ENCODE measurements around the gene OSBPL8. TPM values are rescaled to one million over a fixed set of nuclear protein-coding genes. Genes with fewer than 3 reads are reported as not detected.

OSBPL8 gene
- total and polyA plus RNA-seq, 2 experiments from 2014 or later = 78.0 to 124 TPM

DNA sequence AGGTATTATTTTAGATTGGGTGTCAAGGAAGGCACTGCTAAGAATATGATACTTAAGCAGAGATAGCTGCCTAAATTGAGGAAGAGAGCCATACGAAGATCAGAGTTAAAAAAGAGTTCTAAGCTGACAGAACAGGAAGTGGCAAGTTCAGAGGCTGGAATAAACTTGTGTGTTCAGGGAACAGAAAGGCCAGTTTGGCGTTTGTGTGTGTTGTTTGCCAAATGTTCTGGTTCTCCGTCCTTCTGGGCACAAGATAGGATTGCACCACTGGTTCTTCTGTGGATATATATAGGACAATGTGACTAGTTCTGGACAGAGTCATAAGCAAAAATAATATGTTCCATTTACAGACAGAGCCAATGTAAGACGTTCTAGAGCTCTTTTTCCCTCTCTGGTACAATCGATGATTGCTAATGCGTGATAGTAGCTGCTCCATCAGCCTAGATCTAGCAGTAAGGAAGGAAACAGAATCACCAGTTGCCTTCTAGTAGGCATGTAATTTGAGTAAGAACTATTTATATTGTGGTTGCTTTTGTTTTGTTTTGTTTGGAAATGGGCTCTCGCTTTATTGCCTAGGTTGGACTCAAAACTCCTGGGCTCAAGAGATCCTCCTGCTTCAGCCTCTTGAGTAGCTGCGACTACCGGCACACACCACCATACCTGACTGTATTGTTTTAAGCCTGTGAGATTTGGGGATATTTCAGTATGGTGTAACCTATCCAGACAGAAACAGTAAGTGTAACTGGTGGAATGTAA is 218.7 kb downstream of the OSBPL8 start:
- Histone ChIP-seq H3K36me3 (ENCODE audit: insufficient read depth) (no peaks in the 10 kb centered on the region), H3K4me1 (ENCODE audit: insufficient read depth) (no peaks in the 10 kb centered on the region), H3K4me3 (no peak overlapping the region), H3K79me2 (replicated peaks; ENCODE audit: insufficient read depth) (peaks cover 8% of the 10 kb centered on the region), H2AFZ (no peak overlapping the region), H3K9me2 (ENCODE audit: insufficient read depth) (no peaks in the 10 kb centered on the region), H3F3A (replicated peaks; ENCODE audit: low read depth) (no peaks in the 10 kb centered on the region), H3K4me2 (no peak overlapping the region), H4K20me1 (replicated peaks; ENCODE audit: insufficient read depth) (no peaks in the 10 kb centered on the region), H3K27me3 (ENCODE audit: insufficient read depth) (no peaks in the 10 kb centered on the region), H3K27ac (ENCODE audit: low read depth) (no peak overlapping the region)
- TF ChIP-seq ZNF462 (CRISPR knock-in tag; IDR thresholded peaks at IDR 0.05) (no peak), POLR2AphosphoS5 (IDR thresholded peaks at IDR 0.05; ENCODE audit: low read depth) (no peak), JUNB (IDR thresholded peaks at IDR 0.05; ENCODE audit: unreplicated experiment) (no peak), CTCF (conservative IDR thresholded peaks at IDR 0.05; ENCODE audit: low read depth in 2 of 2) (no peak), NANOG (IDR thresholded peaks at IDR 0.05; ENCODE audit: borderline replicate concordance) (no peak), STAT1 (IDR thresholded peaks at IDR 0.05; ENCODE audit: unreplicated experiment) (no peak), ZNF114 (CRISPR knock-in tag; IDR thresholded peaks at IDR 0.05) (no peak), ZNF331 (CRISPR knock-in tag; IDR thresholded peaks at IDR 0.05; ENCODE audit: low read depth) (no peak)
- TF ChIP-seq, protein P1, sequence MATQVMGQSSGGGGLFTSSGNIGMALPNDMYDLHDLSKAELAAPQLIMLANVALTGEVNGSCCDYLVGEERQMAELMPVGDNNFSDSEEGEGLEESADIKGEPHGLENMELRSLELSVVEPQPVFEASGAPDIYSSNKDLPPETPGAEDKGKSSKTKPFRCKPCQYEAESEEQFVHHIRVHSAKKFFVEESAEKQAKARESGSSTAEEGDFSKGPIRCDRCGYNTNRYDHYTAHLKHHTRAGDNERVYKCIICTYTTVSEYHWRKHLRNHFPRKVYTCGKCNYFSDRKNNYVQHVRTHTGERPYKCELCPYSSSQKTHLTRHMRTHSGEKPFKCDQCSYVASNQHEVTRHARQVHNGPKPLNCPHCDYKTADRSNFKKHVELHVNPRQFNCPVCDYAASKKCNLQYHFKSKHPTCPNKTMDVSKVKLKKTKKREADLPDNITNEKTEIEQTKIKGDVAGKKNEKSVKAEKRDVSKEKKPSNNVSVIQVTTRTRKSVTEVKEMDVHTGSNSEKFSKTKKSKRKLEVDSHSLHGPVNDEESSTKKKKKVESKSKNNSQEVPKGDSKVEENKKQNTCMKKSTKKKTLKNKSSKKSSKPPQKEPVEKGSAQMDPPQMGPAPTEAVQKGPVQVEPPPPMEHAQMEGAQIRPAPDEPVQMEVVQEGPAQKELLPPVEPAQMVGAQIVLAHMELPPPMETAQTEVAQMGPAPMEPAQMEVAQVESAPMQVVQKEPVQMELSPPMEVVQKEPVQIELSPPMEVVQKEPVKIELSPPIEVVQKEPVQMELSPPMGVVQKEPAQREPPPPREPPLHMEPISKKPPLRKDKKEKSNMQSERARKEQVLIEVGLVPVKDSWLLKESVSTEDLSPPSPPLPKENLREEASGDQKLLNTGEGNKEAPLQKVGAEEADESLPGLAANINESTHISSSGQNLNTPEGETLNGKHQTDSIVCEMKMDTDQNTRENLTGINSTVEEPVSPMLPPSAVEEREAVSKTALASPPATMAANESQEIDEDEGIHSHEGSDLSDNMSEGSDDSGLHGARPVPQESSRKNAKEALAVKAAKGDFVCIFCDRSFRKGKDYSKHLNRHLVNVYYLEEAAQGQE (IDR thresholded peaks at IDR 0.05; ENCODE audit: unreplicated experiment) = no peak
- TF ChIP-seq, protein P2, sequence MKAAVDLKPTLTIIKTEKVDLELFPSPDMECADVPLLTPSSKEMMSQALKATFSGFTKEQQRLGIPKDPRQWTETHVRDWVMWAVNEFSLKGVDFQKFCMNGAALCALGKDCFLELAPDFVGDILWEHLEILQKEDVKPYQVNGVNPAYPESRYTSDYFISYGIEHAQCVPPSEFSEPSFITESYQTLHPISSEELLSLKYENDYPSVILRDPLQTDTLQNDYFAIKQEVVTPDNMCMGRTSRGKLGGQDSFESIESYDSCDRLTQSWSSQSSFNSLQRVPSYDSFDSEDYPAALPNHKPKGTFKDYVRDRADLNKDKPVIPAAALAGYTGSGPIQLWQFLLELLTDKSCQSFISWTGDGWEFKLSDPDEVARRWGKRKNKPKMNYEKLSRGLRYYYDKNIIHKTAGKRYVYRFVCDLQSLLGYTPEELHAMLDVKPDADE (IDR thresholded peaks at IDR 0.05) = no peak
- H3K27me3 Mint-ChIP-seq (ENCODE audit: insufficient read depth, low read depth, poor library complexity) = peaks cover 2% of the 10 kb centered on the region
- no peak overlapping the region for H3K27ac Mint-ChIP-seq
- no peak for DNase-seq (ENCODE audit: low spot score)
- H3K4me3 Mint-ChIP-seq = no peak overlapping the region
- no peaks in the 10 kb centered on the region for H3K36me3 Mint-ChIP-seq (ENCODE audit: low read depth)
- H3K4me1 Mint-ChIP-seq = no peaks in the 10 kb centered on the region
- no peaks in the 10 kb centered on the region for H3K9me3 Mint-ChIP-seq
- no peak for ATAC-seq

All from GM23338 (cell line).